ENCODE results near the gene LINC00237. TPM values are rescaled to one million over a fixed set of nuclear protein-coding genes. Genes with fewer than 3 reads are reported as not detected.

Gene LINC00237
- total and polyA plus RNA-seq, 7 experiments from 2014 or later: not detected

DNA sequence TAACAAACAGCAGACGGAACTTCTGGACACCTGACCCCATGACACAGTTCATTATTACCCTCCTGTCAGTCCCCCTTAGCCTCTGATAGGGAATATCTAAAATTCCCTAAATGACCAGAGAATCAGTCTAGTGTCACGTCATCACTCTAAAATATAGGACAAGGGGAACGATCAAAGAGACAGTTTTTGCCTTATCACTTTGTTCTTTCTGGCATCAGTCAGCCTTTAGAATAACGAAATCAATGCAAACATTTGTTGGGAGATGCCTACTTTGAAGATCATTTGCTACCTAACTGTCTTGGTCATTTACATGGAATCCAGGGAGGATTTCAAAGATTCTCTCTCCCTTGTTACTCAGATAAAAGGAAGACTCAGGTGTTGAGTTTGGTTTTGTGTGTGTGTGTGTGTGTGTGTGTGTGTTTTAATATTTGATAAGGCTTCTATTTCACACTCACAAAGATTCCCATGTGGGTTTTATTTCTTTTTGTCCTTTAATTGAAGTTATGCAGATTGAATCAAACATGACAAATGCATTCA is 28.3 kb downstream of the LINC00237 start:
- Mint-ChIP-seq H3K9me3 (peaks cover 0 to 3% (median 0%) of the 10 kb centered on the region in 11 donors), H3K27ac (no peak overlapping the region), H3K4me3 (no peak overlapping the region), H3K4me1 (no peaks in the 10 kb centered on the region), H3K27me3 (peaks cover 33 to 55% (median 39%) of the 10 kb centered on the region in 5 donors), H3K36me3 (no peaks in the 10 kb centered on the region)
- intact Hi-C loops (cut with micrococcal nuclease): no loop called here
- Histone ChIP-seq H3K36me3 (ENCODE audit: control insufficient read depth in 2 of 3, insufficient read depth in 3 of 3, low read length in 3 of 3) (no peaks in the 10 kb centered on the region), H3K27ac (ENCODE audit: low read depth, low read length) (no peak overlapping the region), H3K27me3 (ENCODE audit: control insufficient read depth in 2 of 2, insufficient read depth in 2 of 2, low read length in 2 of 2) (no peaks in the 10 kb centered on the region), H3K4me1 (ENCODE audit: control insufficient read depth in 2 of 2, insufficient read depth in 2 of 2, low read length in 2 of 2) (no peaks in the 10 kb centered on the region), H3K4me3 (ENCODE audit: low read length) (no peak overlapping the region), H3K9me3 (ENCODE audit: control insufficient read depth in 2 of 3, low read length in 3 of 3) (no peaks in the 10 kb centered on the region)
- POLR2A ChIA-PET: no interaction called here
- DNase-seq (no peak), ATAC-seq (no peak)
- CTCF ChIA-PET: no interaction called here

- Histone ChIP-seq H3K27ac (ENCODE audit: low read depth, low read length) (no peak overlapping the region), H3K36me3 (ENCODE audit: control insufficient read depth in 2 of 3, insufficient read depth in 3 of 3, low read length in 3 of 3) (no peaks in the 10 kb centered on the region), H3K27me3 (ENCODE audit: control insufficient read depth in 2 of 2, insufficient read depth in 2 of 2, low read length in 2 of 2) (no peaks in the 10 kb centered on the region), H3K9me3 (ENCODE audit: control insufficient read depth in 2 of 3, low read length in 3 of 3) (no peaks in the 10 kb centered on the region), H3K4me3 (ENCODE audit: low read length) (no peak overlapping the region), H3K4me1 (ENCODE audit: control insufficient read depth in 2 of 2, insufficient read depth in 2 of 2, low read length in 2 of 2) (no peaks in the 10 kb centered on the region)
- no peak for DNase-seq
- H3K9me3 Mint-ChIP-seq: no peaks in the 10 kb centered on the region
- CTCF ChIA-PET: no interaction called here
- H3K27me3 Mint-ChIP-seq: peaks cover 25 to 46% (median 30%) of the 10 kb centered on the region in 5 donors
- H3K36me3 Mint-ChIP-seq: no peaks in the 10 kb centered on the region
- no peak overlapping the region for H3K4me3 Mint-ChIP-seq
- H3K4me1 Mint-ChIP-seq: no peaks in the 10 kb centered on the region
- intact Hi-C loops (cut with micrococcal nuclease): no loop called here
- no peak for ATAC-seq
- POLR2A ChIA-PET: no interaction called here
- H3K27ac Mint-ChIP-seq: no peak overlapping the region
These were observed 30.1 kb downstream of the LINC00237 start for GRCh38 chr20:21076073-21076472.

- H3K9me3 Mint-ChIP-seq: peaks cover 0 to 4% (median 0%) of the 10 kb centered on the region in 11 donors
- CTCF ChIA-PET: no interaction called here
These were observed 30.7 kb downstream of the LINC00237 start for GRCh38 chr20:21075471-21075870.

DNA sequence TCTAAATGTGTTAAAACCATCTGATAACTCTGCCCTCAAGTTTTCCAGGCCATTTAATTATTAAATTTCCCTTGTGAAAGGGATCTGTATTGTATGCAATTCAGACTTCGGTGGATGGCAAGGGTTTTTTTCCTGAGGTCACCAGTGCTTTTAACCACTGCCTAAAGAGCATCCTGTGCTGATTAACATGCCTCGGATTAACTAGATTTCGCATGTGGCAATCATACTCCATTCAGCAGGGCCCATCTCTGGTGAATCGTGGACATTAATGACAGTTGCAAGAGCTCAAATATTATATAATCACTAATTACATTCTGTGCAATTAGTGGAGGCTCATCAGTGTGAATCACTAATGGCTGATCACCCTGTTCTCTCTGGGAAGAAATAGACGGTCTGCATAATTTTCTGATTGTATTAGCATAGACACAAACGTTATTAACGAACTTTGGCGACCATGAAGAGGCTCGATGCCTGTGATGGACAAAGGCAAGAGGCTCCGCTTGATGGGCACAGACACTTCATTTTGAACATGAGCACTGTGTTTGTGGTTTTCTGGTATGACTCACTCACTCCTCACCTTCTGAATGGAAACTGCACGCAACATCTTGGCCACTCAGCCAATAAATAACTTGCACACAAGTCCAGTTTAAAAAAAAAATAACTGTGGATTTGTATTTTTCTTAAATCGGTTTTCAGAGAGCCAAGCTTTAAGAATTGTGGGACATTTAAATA is 31.4 kb downstream of the LINC00237 start:
- Histone ChIP-seq H3K36me3 (ENCODE audit: control insufficient read depth in 2 of 3, insufficient read depth in 3 of 3, low read length in 3 of 3) (no peaks in the 10 kb centered on the region), H3K27ac (ENCODE audit: low read depth, low read length) (no peak overlapping the region), H3K27me3 (ENCODE audit: control insufficient read depth in 2 of 2, insufficient read depth in 2 of 2, low read length in 2 of 2) (no peaks in the 10 kb centered on the region), H3K9me3 (ENCODE audit: control insufficient read depth in 2 of 3, low read length in 3 of 3) (no peaks in the 10 kb centered on the region), H3K4me1 (ENCODE audit: control insufficient read depth in 2 of 2, insufficient read depth in 2 of 2, low read length in 2 of 2) (no peaks in the 10 kb centered on the region), H3K4me3 (ENCODE audit: low read length) (no peak overlapping the region)
- no peak overlapping the region for H3K27ac Mint-ChIP-seq
- no peak for ATAC-seq
- peaks cover 23 to 44% (median 27%) of the 10 kb centered on the region in 5 donors for H3K27me3 Mint-ChIP-seq
- DNase-seq: no peak
- peaks cover 0 to 4% (median 0%) of the 10 kb centered on the region in 11 donors for H3K9me3 Mint-ChIP-seq
- no peak overlapping the region for H3K4me3 Mint-ChIP-seq
- no peaks in the 10 kb centered on the region for H3K4me1 Mint-ChIP-seq
- intact Hi-C loops (cut with micrococcal nuclease): no loop called here
- H3K36me3 Mint-ChIP-seq: no peaks in the 10 kb centered on the region
- POLR2A ChIA-PET: no interaction called here
- CTCF ChIA-PET: no interaction called here

More at GRCh38 chr20:21075471-21075870, 30.7 kb downstream of the LINC00237 start:
- no peaks in the 10 kb centered on the region for H3K4me1 ChIP-seq (ENCODE audit: control insufficient read depth in 2 of 2, insufficient read depth in 2 of 2, low read length in 2 of 2)
- no peaks in the 10 kb centered on the region for H3K27me3 ChIP-seq (ENCODE audit: control insufficient read depth in 2 of 2, insufficient read depth in 2 of 2, low read length in 2 of 2)
- no peak overlapping the region for H3K4me3 ChIP-seq (ENCODE audit: low read length)
- DNase-seq: no peak
- H3K36me3 ChIP-seq (ENCODE audit: control insufficient read depth in 2 of 3, insufficient read depth in 3 of 3, low read length in 3 of 3): no peaks in the 10 kb centered on the region
- no peak for ATAC-seq
- no peaks in the 10 kb centered on the region for H3K4me1 Mint-ChIP-seq
- no peaks in the 10 kb centered on the region for H3K9me3 ChIP-seq (ENCODE audit: control insufficient read depth in 2 of 3, low read length in 3 of 3)
- intact Hi-C loops (cut with micrococcal nuclease): no loop called here
- no peaks in the 10 kb centered on the region for H3K36me3 Mint-ChIP-seq
- POLR2A ChIA-PET: no interaction called here
- no peak overlapping the region for H3K4me3 Mint-ChIP-seq
- H3K27me3 Mint-ChIP-seq: peaks cover 25 to 48% (median 32%) of the 10 kb centered on the region in 5 donors
- H3K27ac Mint-ChIP-seq: no peak overlapping the region
- no peak overlapping the region for H3K27ac ChIP-seq (ENCODE audit: low read depth, low read length)

DNA sequence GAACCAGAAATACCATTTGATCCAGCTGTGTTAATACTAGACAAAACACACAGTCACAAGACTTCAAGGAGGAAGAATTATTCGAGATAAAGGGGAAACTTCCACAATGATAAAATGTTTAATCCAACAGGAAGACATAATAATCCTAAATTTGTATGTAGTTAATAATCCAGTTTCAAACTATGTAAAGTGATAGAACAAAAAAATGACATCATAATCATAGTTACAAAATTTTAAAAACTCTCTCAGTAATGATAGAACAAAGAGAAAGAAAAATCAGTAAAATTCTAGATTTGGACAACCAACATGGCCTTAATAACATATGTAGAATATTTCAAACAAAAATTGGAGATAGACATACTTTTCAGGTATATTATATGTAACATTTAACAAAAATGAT is 38.9 kb downstream of the LINC00237 start:
- CTCF ChIA-PET: interaction anchor here (0.7 kb wide), 1 partner anchor 867 kb away, joined by 3 read pairs; no protein-coding TSS in a partner anchor
- intact Hi-C loops (cut with micrococcal nuclease): no loop called here
- H3K9me3 Mint-ChIP-seq: peaks cover 0 to 10% (median 0%) of the 10 kb centered on the region in 11 donors
- H3K27ac ChIP-seq (ENCODE audit: low read depth, low read length): no peak overlapping the region
- no peaks in the 10 kb centered on the region for H3K36me3 Mint-ChIP-seq
- no peak for ATAC-seq
- peaks cover 0 to 3% of the 10 kb centered on the region in 2 donors for H3K27me3 ChIP-seq (ENCODE audit: control insufficient read depth in 2 of 2, insufficient read depth in 2 of 2, low read length in 2 of 2)
- H3K4me1 ChIP-seq (ENCODE audit: control insufficient read depth in 2 of 2, insufficient read depth in 2 of 2, low read length in 2 of 2): no peaks in the 10 kb centered on the region
- peaks cover 22 to 43% (median 32%) of the 10 kb centered on the region in 5 donors for H3K27me3 Mint-ChIP-seq
- no peak for DNase-seq
- H3K36me3 ChIP-seq (ENCODE audit: control insufficient read depth in 2 of 3, insufficient read depth in 3 of 3, low read length in 3 of 3): no peaks in the 10 kb centered on the region
- no peak overlapping the region for H3K4me3 Mint-ChIP-seq
- H3K9me3 ChIP-seq (ENCODE audit: control insufficient read depth in 2 of 3, low read length in 3 of 3): no peaks in the 10 kb centered on the region
- no peak overlapping the region for H3K4me3 ChIP-seq (ENCODE audit: low read length)
- no peaks in the 10 kb centered on the region for H3K4me1 Mint-ChIP-seq
- POLR2A ChIA-PET: no interaction called here
- no peak overlapping the region for H3K27ac Mint-ChIP-seq

DNA sequence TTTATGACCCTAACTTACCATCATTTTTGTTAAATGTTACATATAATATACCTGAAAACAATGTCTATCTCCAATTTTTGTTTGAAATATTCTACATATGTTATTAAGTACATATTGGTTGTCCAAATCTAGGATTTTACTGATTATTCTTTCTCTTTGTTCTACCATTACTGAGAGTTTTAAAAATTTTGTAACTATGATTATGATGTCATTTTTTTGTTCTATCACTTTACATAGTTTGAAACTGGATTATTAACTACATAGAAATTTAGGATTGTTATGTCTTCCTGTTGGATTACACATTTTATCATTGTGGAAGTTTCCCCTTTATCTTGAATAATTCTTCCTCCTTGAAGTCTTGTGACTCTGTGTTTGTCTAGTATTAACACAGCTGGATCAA is 41.2 kb downstream of the LINC00237 start:
- H3K9me3 Mint-ChIP-seq: peaks cover 0 to 8% (median 0%) of the 10 kb centered on the region in 11 donors

DNA sequence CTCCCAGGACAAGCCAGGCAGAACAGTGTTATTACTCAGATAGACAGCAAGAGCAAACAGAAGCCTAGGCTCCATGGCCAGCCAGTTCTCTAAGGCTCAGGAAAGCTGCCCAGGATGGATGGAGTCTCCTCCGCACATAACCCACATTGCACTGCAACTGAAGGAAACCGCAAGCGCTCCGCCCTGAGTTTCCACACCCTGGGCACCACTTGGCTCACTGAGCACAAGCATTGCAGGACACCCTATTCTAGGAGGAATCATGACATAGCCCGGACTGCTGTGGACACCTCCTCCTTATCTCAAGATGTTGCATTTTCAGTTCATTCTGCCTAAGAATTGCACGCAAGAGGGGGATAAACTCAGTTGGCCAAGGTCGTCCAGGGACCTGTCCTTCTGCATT is 42.9 kb downstream of the LINC00237 start:
- H3K9me3 Mint-ChIP-seq: peaks cover 0 to 8% (median 0%) of the 10 kb centered on the region in 11 donors
- ATAC-seq (no peak), DNase-seq (no peak)
- no peak overlapping the region for H3K27ac Mint-ChIP-seq
- intact Hi-C loops (cut with micrococcal nuclease): no loop called here
- H3K27me3 Mint-ChIP-seq: peaks cover 33 to 51% (median 40%) of the 10 kb centered on the region in 5 donors
- no peaks in the 10 kb centered on the region for H3K4me1 Mint-ChIP-seq
- POLR2A ChIA-PET: interaction anchor here (0.6 kb wide), 1 partner anchor 1356 kb away, joined by 3 read pairs; no protein-coding TSS in a partner anchor
- no peak overlapping the region for H3K27ac ChIP-seq (ENCODE audit: low read depth, low read length)
- no peaks in the 10 kb centered on the region for H3K36me3 ChIP-seq (ENCODE audit: control insufficient read depth in 2 of 3, insufficient read depth in 3 of 3, low read length in 3 of 3)
- peaks cover 0 to 3% of the 10 kb centered on the region in 2 donors for H3K27me3 ChIP-seq (ENCODE audit: control insufficient read depth in 2 of 2, insufficient read depth in 2 of 2, low read length in 2 of 2)
- H3K9me3 ChIP-seq (ENCODE audit: control insufficient read depth in 2 of 3, low read length in 3 of 3): no peaks in the 10 kb centered on the region
- no peaks in the 10 kb centered on the region for H3K4me1 ChIP-seq (ENCODE audit: control insufficient read depth in 2 of 2, insufficient read depth in 2 of 2, low read length in 2 of 2)
- CTCF ChIA-PET: no interaction called here
- H3K4me3 ChIP-seq (ENCODE audit: low read length): no peak overlapping the region
- no peak overlapping the region for H3K4me3 Mint-ChIP-seq
- H3K36me3 Mint-ChIP-seq: no peaks in the 10 kb centered on the region

More for the DNA sequence above, 41.2 kb downstream of the LINC00237 start:
- H3K4me3 ChIP-seq (ENCODE audit: low read length): no peak overlapping the region
- DNase-seq: no peak
- CTCF ChIA-PET: no interaction called here
- Mint-ChIP-seq H3K4me1 (no peaks in the 10 kb centered on the region), H3K27me3 (peaks cover 28 to 43% (median 34%) of the 10 kb centered on the region in 5 donors), H3K36me3 (no peaks in the 10 kb centered on the region), H3K4me3 (no peak overlapping the region), H3K27ac (no peak overlapping the region)
- intact Hi-C loops (cut with micrococcal nuclease): no loop called here
- peaks cover 0 to 3% of the 10 kb centered on the region in 2 donors for H3K27me3 ChIP-seq (ENCODE audit: control insufficient read depth in 2 of 2, insufficient read depth in 2 of 2, low read length in 2 of 2)
- no peak for ATAC-seq
- H3K9me3 ChIP-seq (ENCODE audit: control insufficient read depth in 2 of 3, low read length in 3 of 3): no peaks in the 10 kb centered on the region
- H3K27ac ChIP-seq (ENCODE audit: low read depth, low read length): no peak overlapping the region
- no peaks in the 10 kb centered on the region for H3K4me1 ChIP-seq (ENCODE audit: control insufficient read depth in 2 of 2, insufficient read depth in 2 of 2, low read length in 2 of 2)
- no peaks in the 10 kb centered on the region for H3K36me3 ChIP-seq (ENCODE audit: control insufficient read depth in 2 of 3, insufficient read depth in 3 of 3, low read length in 3 of 3)
- POLR2A ChIA-PET: no interaction called here

Measured in naive thymus-derived CD4-positive, alpha-beta T cell (primary cell).